ENCODE results near the gene NDUFAF8. TPM values are rescaled to one million over a fixed set of nuclear protein-coding genes. Genes with fewer than 3 reads are reported as not detected.

Gene NDUFAF8
- total RNA-seq, 1 donor from 2014 or later: 47.6 TPM

- Mint-ChIP-seq H3K27me3 (ENCODE audit: low read depth) (no peaks in the 10 kb centered on the region), H3K9me3 (no peaks in the 10 kb centered on the region), H3K27ac (no peak overlapping the region), H3K4me3 (no peak overlapping the region), H3K4me1 (no peaks in the 10 kb centered on the region), H3K36me3 (peaks cover 14% of the 10 kb centered on the region)
- no peak for DNase-seq (ENCODE audit: low spot score in 2 of 2, unreplicated experiment in 2 of 2)
- TF ChIP-seq CTCF (IDR thresholded peaks at IDR 0.05; ENCODE audit: unreplicated experiment): no peak
Observed at GRCh38 chr17:81276781-81277180, 37.7 kb downstream of the NDUFAF8 start.

- no peak for TF ChIP-seq CTCF (IDR thresholded peaks at IDR 0.05; ENCODE audit: unreplicated experiment)
- Mint-ChIP-seq H3K27me3 (ENCODE audit: low read depth) (no peaks in the 10 kb centered on the region), H3K4me3 (no peak overlapping the region), H3K4me1 (no peaks in the 10 kb centered on the region), H3K36me3 (peaks cover 14% of the 10 kb centered on the region), H3K27ac (no peak overlapping the region), H3K9me3 (no peaks in the 10 kb centered on the region)
- DNase-seq (ENCODE audit: low spot score in 2 of 2, unreplicated experiment in 2 of 2): no peak
Observed at GRCh38 chr17:81277421-81277820, 38.3 kb downstream of the NDUFAF8 start.

- Mint-ChIP-seq H3K36me3 (peaks cover 8% of the 10 kb centered on the region), H3K27me3 (ENCODE audit: low read depth) (no peaks in the 10 kb centered on the region), H3K4me1 (no peaks in the 10 kb centered on the region), H3K9me3 (no peaks in the 10 kb centered on the region), H3K4me3 (no peak overlapping the region), H3K27ac (no peak overlapping the region)
- DNase-seq (ENCODE audit: low spot score in 2 of 2, unreplicated experiment in 2 of 2): no peak
- TF ChIP-seq CTCF (IDR thresholded peaks at IDR 0.05; ENCODE audit: unreplicated experiment): no peak
Observed at GRCh38 chr17:81277946-81278693, 39.0 kb downstream of the NDUFAF8 start.

GRCh38 chr17:81278831-81279230 lies 39.7 kb downstream of the NDUFAF8 start:
- H3K4me3 Mint-ChIP-seq: no peak overlapping the region
- H3K27ac Mint-ChIP-seq: no peak overlapping the region
- no peaks in the 10 kb centered on the region for H3K4me1 Mint-ChIP-seq
- no peaks in the 10 kb centered on the region for H3K27me3 Mint-ChIP-seq (ENCODE audit: low read depth)
- H3K36me3 Mint-ChIP-seq: peaks cover 8% of the 10 kb centered on the region
- no peak for TF ChIP-seq CTCF (IDR thresholded peaks at IDR 0.05; ENCODE audit: unreplicated experiment)
- DNase-seq (ENCODE audit: low spot score in 2 of 2, unreplicated experiment in 2 of 2): no peak
- no peaks in the 10 kb centered on the region for H3K9me3 Mint-ChIP-seq

- H3K27me3 Mint-ChIP-seq (ENCODE audit: low read depth): no peaks in the 10 kb centered on the region
- no peak overlapping the region for H3K27ac Mint-ChIP-seq
- DNase-seq (ENCODE audit: low spot score in 2 of 2, unreplicated experiment in 2 of 2): no peak
- no peaks in the 10 kb centered on the region for H3K4me1 Mint-ChIP-seq
- no peak for TF ChIP-seq CTCF (IDR thresholded peaks at IDR 0.05; ENCODE audit: unreplicated experiment)
- no peak overlapping the region for H3K4me3 Mint-ChIP-seq
- peaks cover 10% of the 10 kb centered on the region for H3K36me3 Mint-ChIP-seq
- no peaks in the 10 kb centered on the region for H3K9me3 Mint-ChIP-seq
Observed at GRCh38 chr17:81279278-81280275, 40.5 kb downstream of the NDUFAF8 start.

Data from mesothelial cell of epicardium (in vitro differentiated cells).